A549 (cell line): ENCODE data around the gene UBR2.

Source experiments
- BHLHE40 ChIP-seq: IDR thresholded peaks from 2 replicates; pipeline ENCODE4 v1.6.1; 2012; ENCODE audit warnings: low read depth, low read length, inconsistent platforms
- EHMT2 ChIP-seq: fragments of 200-600 bp; sonication (generic); IDR thresholded peaks from 2 replicates; pipeline ENCODE4 v1.6.1; 2016; ENCODE audit warnings: antibody characterized with exemption, low read depth, mild to moderate bottlenecking, moderate library complexity
- HDAC2 ChIP-seq: fragments of 200-600 bp; sonication (generic); IDR thresholded peaks from 2 replicates; pipeline ENCODE4 v1.6.1; 2016
- JUN ChIP-seq, 2 experiments: fragments of >200 bp; sonication (Bioruptor Twin); formaldehyde crosslinking; IDR thresholded peaks; 2 replicates in 1 of 2; 3 replicates in 1 of 2; pipeline ENCODE4 v1.6.1; 2016 to 2017
- MYC ChIP-seq: IDR thresholded peaks from 2 replicates; pipeline ENCODE4 v1.6.1; 2012; ENCODE audit warnings: mild to moderate bottlenecking, inconsistent platforms, low read length, improper control_type of control experiment, borderline replicate concordance
- PHF8 ChIP-seq: fragments of 200-600 bp; sonication (generic); IDR thresholded peaks from 2 replicates; pipeline ENCODE4 v1.6.1; 2016; ENCODE audit warnings: low read depth, mild to moderate bottlenecking, antibody characterized with exemption, moderate library complexity, borderline replicate concordance
- POLR2A ChIP-seq: IDR thresholded peaks from 2 replicates; pipeline ENCODE4 v1.6.1; 2012; ENCODE audit warnings: mild to moderate bottlenecking, low read length
- TP53 ChIP-seq: fragments of 250-450 bp; sonication (Bioruptor Pico); IDR thresholded peaks from 2 replicates; pipeline ENCODE4 v1.5.0; 2021; ENCODE audit warnings: mild to moderate bottlenecking, moderate library complexity
- TF ChIP-seq, protein P1 (sequence below): fragments of 200-600 bp; sonication (generic); IDR thresholded peaks from 2 replicates; pipeline ENCODE4 v1.6.1; 2016; ENCODE audit warnings: antibody characterized with exemption, mild to moderate bottlenecking, moderate library complexity
- TF ChIP-seq, protein P2 (sequence below): fragments of >200 bp; sonication (Bioruptor Twin); formaldehyde crosslinking; IDR thresholded peaks from 3 replicates; pipeline ENCODE4 v1.5.1; 2016
- TF ChIP-seq, protein P3 (sequence below): fragments of 150-350 bp; IDR thresholded peaks from 2 replicates; pipeline ENCODE4 v1.6.1; 2014; ENCODE audit warnings: low read depth, mild to moderate bottlenecking, low read length
- TF ChIP-seq, protein P4 (sequence below): IDR thresholded peaks from 2 replicates; pipeline ENCODE4 v1.6.1; 2012
- TF ChIP-seq, protein P5 (sequence below): IDR thresholded peaks from 2 replicates; pipeline ENCODE4 v1.6.1; 2012

DNA sequence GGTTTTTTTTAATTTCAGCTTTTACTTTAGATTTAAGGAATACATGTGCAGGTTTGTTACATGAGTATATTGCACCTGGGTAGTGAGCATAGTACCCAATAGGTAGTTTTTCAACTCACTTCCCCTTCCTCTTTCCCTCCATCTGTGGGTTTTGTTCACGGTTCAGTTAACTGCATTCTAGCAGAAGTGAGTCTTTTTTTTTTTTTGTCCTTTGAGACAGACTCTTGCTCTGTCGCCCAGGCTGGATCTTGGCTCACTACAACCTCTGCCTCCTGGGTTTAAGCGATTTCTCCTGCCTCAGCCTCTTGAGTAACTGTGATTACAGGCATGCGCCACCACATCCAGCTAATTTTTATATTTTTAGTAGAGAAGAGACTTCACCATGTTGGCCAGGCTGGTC is 8.7 kb downstream of the UBR2 start:
- TF ChIP-seq, protein P1, sequence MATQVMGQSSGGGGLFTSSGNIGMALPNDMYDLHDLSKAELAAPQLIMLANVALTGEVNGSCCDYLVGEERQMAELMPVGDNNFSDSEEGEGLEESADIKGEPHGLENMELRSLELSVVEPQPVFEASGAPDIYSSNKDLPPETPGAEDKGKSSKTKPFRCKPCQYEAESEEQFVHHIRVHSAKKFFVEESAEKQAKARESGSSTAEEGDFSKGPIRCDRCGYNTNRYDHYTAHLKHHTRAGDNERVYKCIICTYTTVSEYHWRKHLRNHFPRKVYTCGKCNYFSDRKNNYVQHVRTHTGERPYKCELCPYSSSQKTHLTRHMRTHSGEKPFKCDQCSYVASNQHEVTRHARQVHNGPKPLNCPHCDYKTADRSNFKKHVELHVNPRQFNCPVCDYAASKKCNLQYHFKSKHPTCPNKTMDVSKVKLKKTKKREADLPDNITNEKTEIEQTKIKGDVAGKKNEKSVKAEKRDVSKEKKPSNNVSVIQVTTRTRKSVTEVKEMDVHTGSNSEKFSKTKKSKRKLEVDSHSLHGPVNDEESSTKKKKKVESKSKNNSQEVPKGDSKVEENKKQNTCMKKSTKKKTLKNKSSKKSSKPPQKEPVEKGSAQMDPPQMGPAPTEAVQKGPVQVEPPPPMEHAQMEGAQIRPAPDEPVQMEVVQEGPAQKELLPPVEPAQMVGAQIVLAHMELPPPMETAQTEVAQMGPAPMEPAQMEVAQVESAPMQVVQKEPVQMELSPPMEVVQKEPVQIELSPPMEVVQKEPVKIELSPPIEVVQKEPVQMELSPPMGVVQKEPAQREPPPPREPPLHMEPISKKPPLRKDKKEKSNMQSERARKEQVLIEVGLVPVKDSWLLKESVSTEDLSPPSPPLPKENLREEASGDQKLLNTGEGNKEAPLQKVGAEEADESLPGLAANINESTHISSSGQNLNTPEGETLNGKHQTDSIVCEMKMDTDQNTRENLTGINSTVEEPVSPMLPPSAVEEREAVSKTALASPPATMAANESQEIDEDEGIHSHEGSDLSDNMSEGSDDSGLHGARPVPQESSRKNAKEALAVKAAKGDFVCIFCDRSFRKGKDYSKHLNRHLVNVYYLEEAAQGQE: no peak
- TF ChIP-seq POLR2A (no peak), TP53 (CRISPR knock-in tag) (no peak), JUN (IDR thresholded peaks at IDR 0.05) (no peak), MYC (no peak), BHLHE40 (no peak), PHF8 (no peak), HDAC2 (no peak), EHMT2 (no peak)
- TF ChIP-seq, protein P2, sequence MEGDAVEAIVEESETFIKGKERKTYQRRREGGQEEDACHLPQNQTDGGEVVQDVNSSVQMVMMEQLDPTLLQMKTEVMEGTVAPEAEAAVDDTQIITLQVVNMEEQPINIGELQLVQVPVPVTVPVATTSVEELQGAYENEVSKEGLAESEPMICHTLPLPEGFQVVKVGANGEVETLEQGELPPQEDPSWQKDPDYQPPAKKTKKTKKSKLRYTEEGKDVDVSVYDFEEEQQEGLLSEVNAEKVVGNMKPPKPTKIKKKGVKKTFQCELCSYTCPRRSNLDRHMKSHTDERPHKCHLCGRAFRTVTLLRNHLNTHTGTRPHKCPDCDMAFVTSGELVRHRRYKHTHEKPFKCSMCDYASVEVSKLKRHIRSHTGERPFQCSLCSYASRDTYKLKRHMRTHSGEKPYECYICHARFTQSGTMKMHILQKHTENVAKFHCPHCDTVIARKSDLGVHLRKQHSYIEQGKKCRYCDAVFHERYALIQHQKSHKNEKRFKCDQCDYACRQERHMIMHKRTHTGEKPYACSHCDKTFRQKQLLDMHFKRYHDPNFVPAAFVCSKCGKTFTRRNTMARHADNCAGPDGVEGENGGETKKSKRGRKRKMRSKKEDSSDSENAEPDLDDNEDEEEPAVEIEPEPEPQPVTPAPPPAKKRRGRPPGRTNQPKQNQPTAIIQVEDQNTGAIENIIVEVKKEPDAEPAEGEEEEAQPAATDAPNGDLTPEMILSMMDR: no peak
- TF ChIP-seq, protein P3, sequence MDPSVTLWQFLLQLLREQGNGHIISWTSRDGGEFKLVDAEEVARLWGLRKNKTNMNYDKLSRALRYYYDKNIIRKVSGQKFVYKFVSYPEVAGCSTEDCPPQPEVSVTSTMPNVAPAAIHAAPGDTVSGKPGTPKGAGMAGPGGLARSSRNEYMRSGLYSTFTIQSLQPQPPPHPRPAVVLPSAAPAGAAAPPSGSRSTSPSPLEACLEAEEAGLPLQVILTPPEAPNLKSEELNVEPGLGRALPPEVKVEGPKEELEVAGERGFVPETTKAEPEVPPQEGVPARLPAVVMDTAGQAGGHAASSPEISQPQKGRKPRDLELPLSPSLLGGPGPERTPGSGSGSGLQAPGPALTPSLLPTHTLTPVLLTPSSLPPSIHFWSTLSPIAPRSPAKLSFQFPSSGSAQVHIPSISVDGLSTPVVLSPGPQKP: no peak
- TF ChIP-seq, protein P4, sequence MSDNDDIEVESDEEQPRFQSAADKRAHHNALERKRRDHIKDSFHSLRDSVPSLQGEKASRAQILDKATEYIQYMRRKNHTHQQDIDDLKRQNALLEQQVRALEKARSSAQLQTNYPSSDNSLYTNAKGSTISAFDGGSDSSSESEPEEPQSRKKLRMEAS: no peak
- TF ChIP-seq, protein P5, sequence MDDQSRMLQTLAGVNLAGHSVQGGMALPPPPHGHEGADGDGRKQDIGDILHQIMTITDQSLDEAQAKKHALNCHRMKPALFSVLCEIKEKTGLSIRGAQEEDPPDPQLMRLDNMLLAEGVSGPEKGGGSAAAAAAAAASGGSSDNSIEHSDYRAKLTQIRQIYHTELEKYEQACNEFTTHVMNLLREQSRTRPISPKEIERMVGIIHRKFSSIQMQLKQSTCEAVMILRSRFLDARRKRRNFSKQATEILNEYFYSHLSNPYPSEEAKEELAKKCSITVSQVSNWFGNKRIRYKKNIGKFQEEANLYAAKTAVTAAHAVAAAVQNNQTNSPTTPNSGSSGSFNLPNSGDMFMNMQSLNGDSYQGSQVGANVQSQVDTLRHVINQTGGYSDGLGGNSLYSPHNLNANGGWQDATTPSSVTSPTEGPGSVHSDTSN: no peak
